GM12872 (cell line): ENCODE measurements around the gene SMTN.

Source experiments
- TF ChIP-seq, protein P1 (sequence below): IDR thresholded peaks from 3 replicates; pipeline ENCODE4 v1.5.1; 2011; ENCODE audit warnings: low read depth, mild to moderate bottlenecking, low read length, moderate library complexity; ENCODE audit not compliant: insufficient read depth

SMTN gene

DNA sequence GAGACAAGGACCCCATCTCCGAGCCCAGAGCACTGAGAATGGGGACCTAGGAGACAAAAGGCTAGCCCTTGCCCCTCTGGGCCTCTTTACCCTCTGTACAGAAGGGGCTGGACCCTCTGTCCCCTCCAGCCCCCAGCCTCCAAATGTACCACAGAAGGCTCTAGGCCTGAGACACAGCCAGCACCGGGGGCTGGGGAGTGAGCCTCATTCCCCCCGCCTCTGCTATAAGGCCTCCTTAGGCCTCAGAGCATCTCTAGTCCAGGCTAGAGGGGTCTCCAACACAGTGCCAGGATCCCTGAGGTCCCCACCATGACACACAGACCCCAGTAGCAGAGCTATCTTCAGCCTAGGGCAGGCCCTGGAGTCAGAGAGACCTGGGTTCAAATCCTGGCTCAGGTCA, 4.8 kb downstream of the SMTN start:
- TF ChIP-seq, protein P1, sequence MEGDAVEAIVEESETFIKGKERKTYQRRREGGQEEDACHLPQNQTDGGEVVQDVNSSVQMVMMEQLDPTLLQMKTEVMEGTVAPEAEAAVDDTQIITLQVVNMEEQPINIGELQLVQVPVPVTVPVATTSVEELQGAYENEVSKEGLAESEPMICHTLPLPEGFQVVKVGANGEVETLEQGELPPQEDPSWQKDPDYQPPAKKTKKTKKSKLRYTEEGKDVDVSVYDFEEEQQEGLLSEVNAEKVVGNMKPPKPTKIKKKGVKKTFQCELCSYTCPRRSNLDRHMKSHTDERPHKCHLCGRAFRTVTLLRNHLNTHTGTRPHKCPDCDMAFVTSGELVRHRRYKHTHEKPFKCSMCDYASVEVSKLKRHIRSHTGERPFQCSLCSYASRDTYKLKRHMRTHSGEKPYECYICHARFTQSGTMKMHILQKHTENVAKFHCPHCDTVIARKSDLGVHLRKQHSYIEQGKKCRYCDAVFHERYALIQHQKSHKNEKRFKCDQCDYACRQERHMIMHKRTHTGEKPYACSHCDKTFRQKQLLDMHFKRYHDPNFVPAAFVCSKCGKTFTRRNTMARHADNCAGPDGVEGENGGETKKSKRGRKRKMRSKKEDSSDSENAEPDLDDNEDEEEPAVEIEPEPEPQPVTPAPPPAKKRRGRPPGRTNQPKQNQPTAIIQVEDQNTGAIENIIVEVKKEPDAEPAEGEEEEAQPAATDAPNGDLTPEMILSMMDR, result no peak

DNA sequence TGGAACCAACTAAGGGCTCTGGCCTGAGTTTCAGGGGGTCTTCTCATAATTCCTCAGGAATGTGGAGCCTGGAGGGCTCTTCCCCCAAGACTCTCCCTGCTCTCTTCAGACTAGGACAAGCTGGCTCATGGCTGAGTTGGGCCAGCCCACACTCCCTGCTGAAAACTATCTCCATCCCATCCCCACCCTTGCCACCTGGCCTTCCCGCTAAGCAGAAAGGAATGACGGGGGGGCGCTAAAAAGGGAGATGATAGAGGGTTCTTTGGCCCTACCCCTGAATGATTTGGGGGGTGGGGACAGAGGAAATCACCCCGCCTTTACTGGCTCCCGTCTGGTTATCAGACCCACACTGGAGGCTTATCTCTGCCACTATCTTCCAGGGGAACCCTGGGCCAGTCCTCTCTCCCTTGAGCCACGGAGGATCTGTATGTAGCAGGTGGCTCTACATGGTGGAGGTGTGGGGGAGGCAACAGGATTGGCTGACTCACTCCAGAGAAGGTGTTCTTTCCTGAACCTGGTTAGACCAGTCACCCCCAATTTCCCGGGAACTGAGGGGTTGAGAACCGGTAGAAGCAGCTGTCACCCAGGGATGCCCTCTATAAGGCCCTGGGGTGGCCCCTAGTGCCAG, 5.7 kb downstream of the SMTN start:
- TF ChIP-seq, protein P1, result no peak

DNA sequence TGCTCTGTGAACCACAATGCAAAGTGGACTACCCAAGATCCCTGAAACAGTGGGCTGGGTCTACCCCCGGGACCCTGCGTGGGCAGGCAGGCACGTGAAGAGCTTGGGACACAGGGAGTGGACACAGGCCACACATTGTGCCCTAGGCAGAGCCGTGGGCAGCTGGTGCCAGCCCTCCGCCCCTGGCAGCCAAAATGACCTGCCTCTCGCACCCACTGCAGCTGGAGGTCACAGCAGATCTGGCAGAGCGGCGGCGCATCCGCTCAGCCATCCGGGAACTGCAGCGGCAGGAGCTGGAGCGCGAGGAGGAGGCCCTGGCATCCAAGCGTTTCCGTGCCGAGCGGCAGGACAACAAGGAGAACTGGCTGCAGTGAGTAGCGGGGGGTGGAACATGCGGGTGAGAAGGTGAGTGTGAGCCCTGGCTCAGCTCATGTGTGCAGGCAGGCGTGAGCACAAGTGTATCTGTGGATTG, 6.7 kb downstream of the SMTN start:
- TF ChIP-seq, protein P1, result no peak

DNA sequence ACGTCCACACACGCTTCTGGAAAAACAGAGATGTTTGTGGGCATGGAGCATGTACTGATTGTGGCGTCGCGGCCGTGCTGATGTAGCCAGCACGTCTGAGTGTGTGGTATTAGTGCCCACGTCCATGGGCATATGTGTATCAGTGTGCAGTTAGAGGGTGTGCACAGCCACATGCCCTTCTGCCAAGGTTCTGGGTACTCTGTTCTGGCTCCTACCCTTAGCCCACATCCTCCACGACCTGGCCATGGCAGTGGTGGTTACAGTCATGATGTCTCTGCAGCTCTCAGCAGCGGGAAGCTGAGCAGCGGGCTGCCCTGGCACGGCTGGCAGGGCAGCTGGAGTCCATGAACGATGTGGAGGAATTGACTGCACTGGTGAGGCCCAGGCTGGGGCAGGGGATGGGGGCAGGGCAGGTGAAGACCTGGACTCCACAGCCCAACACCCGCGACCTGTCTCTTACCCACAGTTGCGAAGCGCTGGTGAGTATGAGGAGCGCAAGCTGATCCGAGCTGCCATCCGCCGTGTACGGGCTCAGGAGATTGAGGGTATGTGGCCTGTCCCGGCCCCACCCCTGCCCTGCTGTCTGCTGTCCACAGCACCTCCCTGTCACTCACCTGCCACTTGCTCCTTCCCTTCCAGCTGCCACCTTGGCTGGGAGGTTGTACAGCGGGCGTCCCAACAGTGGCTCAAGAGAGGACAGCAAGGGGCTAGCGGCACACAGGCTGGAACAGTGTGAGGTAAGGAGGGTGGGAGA, 7.3 kb downstream of the SMTN start:
- TF ChIP-seq, protein P1, result no peak

DNA sequence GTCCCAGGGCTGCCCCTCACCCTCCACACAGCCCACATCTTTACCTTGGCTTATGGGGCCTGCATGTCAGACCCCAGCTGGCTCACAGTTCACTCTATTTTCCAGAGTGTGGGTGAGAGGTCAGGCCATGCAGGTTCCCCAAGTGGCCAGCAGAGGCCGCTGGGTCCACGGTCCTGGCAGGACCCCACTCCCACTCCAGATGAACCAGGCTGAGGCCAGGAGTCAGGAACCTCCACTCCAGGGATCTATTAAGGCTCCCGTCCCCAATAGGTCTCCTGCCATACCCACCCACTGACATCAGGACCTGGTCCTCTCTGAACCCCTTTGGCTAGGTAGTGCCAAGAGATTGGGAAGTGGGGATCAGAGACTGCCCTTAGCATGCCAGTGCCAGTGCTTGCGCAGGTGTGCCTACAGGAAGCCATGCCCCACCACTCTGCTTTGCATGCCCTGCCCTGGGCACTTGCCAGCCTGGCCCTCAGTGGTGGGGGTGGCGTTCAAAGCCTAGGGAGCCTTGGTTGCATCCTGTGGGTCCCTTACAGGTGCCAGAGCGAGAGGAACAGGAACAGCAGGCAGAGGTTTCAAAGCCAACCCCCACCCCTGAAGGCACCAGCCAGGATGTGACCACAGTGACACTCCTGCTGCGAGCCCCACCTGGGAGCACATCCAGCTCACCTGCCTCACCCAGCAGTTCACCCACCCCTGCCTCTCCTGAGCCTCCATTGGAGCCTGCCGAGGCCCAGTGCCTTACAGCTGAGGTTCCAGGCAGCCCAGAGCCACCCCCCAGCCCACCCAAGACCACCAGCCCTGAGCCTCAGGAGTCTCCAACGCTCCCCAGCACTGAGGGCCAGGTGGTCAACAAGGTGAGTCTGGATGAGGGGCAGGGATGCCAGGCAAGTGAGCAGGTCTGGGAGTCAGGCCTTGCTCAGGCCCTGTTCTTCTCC, 8.3 kb downstream of the SMTN start:
- TF ChIP-seq, protein P1, result peak; percentile 96

DNA sequence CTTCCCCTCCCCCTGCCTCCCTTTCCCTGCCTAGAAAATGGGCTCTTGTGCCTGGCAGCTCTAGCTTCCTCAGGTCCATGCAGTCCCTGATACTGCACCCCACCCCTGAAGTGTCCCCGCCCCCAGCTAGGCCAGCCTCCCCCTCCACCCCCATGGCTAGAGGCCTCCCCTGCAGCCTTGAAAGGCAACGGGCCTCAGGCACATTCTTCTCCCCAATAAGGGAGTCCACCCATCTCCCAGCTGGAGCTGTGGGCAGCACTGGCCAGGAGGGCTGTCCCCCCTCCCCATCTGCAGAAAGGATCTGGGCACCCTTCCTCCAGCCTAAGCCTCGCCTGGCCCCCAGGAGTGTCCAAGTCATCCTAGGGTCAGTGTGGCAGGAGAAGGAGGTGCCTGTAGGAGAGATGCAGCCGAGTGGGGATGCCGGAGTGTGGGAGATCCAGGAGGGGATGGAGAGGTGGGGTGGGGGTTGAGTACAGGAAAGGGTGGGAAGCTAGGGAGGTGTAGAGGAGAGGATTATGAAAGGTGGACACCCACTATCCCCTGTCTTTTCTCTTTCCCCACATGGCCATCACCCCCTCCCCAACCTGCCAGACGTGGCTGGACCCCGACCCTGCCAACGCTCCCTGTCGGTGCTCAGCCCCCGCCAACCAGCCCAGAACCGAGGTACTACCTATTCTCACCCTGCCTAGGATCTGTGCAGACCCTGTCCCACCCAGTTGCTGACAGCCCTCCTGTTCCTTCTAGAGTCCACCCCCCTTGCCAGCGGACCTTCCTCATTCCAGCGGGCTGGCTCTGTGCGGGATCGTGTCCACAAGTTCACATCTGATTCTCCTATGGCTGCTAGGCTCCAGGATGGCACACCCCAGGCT, 9.3 kb downstream of the SMTN start:
- TF ChIP-seq, protein P1, result no peak
